Fibroblast of skin of left biceps (primary cell): Measurements from ENCODE around the gene GTF3C6.
"Not testable (repeated sequence)": the region's sequence is repeated elsewhere in the genome, so short reads cannot be mapped to it uniquely, and the experiment has no call there.

Source experiments
- DNase-seq, 2 experiments: peaks; one replicate each; pipeline ENCODE4 v3.0.0-alpha.2; 2013; ENCODE audit warnings: low read depth in 2 of 2

GTF3C6 gene

GRCh38 chr6:110979565-110980101 lies 21.1 kb downstream of the GTF3C6 start:
- DNase-seq = no peak

- DNase-seq = no peak
These were observed 21.7 kb downstream of the GTF3C6 start for GRCh38 chr6:110980227-110980626.

- no peak for DNase-seq
These were observed 22.1 kb downstream of the GTF3C6 start for GRCh38 chr6:110980648-110981047.

GRCh38 chr6:110981202-110981600 lies 22.7 kb downstream of the GTF3C6 start:
- DNase-seq = no peak

- DNase-seq = no peak
These were observed 32.5 kb downstream of the GTF3C6 start for GRCh38 chr6:110990840-110991576.

- DNase-seq = no peak
These were observed 38.2 kb downstream of the GTF3C6 start for GRCh38 chr6:110996691-110997090.

- DNase-seq = no peak
These were observed 41.2 kb downstream of the GTF3C6 start for GRCh38 chr6:110999634-111000270.

- no peak for DNase-seq
These were observed 43.8 kb downstream of the GTF3C6 start for GRCh38 chr6:111002350-111002749.

GRCh38 chr6:111011360-111012142 lies 53.0 kb downstream of the GTF3C6 start:
- peak; percentile 6 to 14 for DNase-seq

- no peak for DNase-seq
These were observed 53.6 kb downstream of the GTF3C6 start for GRCh38 chr6:111012143-111012452.

- DNase-seq = not testable (repeated sequence)
These were observed 54.0 kb downstream of the GTF3C6 start for GRCh38 chr6:111012520-111012919.

- no peak for DNase-seq
These were observed 54.8 kb downstream of the GTF3C6 start for GRCh38 chr6:111013144-111013915.

GRCh38 chr6:111015389-111016124 lies 57.1 kb downstream of the GTF3C6 start:
- no peak for DNase-seq

- DNase-seq = not testable (repeated sequence)
These were observed 58.7 kb downstream of the GTF3C6 start for GRCh38 chr6:111017241-111017640.
